HG02885 (cell line): Measurements from ENCODE around the gene DOHH.
"Not testable (repeated sequence)": the region's sequence is repeated elsewhere in the genome, so short reads cannot be mapped to it uniquely, and the experiment has no call there.

Experiments
- ATAC-seq: cut with Tn5 transposase; IDR thresholded peaks from one replicate; pipeline ENCODE4 v1.9.1; 2021; ENCODE audit warnings: mild to moderate bottlenecking; ENCODE audit not compliant: unreplicated experiment, poor library complexity

Gene DOHH

DNA sequence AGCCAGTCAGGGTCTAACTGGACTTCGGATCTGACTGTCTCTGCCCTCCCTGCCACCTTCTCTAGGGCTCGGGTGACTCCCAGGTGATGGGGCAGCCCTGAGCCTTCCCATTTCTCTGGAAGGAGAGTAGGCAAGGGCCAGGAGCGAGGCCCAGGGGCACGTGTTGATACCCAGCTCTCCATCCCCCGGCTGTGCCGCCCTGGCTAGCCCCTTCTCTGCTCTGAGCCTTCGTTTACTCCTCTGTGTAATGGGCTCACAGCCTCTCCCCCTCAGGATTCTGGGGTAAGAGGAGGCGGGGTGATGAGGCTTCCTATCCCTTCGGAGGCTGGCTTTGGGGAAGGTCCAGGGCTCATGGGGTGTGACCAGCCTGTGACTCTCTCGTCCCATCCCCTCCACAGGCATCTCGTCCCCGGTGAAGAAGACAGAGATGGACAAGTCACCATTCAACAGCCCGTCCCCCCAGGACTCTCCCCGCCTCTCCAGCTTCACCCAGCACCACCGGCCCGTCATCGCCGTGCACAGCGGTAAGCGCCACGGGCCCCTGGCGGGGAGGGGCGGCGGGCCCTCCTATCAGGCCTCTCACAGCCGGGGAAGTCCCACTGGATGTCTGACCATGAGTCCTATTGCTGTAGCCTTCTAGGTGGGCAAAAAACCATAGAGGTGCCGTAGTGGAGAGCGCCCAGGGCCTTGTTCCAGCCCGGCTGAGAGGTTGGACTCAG lies 51.7 kb downstream of the DOHH start:
- ATAC-seq = no peak

DNA sequence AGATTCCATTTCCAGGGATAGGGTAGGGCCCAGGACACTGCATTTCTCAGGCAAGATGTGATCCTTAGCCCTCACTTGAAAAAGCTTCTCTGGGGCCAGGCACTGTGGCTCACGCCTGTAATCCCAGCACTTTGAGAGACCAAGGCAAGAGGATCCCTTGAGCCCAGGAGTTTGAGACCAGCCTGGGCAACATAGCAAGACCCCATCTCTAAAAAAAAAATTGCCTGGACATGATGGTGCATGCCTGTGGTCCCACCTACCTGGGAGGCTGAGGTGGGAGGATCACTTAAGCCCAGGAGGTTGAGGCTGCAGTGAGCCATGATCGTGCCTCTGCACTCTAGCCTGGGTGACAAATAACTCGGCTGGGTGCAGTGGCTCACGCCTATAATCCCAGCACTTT lies 53.8 kb downstream of the DOHH start:
- ATAC-seq = not testable (repeated sequence)

DNA sequence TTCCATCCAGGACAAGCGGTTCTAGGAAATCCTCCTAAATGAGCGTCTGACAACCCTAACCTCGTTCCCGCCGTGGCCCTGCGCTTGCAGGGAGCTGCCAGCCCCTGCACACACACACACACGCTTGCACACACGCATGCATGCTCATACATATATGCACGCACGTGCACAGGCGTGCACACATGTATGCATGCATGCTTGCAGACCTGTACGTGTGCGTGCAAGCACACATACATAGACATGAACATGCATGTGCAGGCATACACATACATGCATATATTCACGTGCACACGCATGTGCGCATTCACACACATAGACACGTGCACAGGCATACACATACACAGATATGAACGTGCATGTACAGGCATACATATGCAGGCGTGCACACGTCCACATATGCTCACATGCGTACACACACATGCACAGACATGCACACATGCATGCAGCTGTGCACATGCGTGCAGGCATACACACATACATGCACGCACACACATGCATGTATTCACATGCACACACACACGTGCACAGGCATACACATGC lies 55.7 kb downstream of the DOHH start:
- no peak for ATAC-seq

DNA sequence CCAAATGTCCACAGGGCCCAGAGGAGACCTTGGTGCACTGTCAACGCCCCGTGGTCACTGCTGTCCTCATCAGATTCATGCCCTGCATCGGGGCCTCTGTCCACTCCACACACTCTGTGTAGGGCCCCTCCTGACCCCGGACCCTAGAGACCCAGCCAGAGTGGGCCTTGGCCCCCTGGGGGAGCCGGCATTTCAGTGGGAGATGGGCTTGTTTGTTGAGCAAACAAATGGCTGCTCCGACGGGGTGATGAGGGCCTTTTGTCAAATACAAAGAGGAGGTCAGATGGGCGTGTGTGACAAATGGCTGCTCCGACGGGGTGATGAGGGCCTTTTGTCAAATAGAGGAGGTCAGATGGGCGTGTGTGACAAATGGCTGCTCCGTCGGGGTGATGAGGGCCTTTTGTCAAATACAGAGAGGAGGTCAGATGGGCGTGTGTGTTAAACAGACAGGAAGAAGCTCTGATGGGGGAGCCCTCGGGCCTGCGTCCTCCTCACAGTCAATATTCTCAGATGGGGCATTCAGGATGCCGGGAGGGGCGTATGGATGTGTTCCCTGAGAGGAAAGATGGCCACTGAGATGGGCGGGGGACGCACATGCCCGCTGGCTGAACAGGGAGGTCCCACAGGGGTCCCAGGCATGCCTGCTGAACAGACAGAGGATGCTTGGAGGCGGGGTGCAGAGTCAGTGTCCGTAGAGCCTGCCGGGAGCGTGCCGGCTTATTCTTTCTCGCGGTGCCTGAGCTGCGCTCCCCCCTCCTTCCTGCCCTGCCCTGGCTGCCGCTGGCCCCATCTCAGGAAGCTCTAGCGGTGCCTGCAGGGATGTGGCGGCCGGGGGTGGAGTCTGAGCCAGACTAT lies 56.4 kb downstream of the DOHH start:
- ATAC-seq = no peak

DNA sequence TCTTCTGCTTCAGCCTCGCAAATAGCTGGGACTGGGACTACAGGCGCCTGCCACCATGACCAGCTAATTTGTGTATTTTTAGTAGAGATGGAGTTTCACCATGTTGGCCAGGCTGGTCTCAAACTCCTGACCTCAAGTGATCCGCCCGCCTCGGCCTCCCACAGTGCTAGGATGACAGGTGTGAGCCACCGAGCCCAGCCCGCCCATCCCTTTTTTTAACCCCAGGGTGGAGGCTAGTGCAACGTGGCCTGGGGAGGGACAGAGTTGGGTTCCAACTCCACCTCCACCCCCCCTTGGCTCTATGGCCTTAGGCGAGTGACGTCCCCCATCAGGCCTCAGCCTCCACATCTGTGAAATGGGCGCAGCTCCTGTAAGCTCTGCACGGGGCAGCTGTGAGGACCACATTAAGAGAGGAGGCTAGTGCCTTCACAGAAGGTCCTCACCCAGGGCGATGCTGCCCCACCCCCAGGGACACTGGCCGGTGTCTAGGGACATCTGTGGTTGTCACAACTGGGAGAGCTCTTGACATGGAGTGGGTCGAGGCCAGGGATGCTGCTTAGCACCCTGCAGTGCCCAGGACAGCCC lies 57.9 kb downstream of the DOHH start:
- no peak for ATAC-seq

DNA sequence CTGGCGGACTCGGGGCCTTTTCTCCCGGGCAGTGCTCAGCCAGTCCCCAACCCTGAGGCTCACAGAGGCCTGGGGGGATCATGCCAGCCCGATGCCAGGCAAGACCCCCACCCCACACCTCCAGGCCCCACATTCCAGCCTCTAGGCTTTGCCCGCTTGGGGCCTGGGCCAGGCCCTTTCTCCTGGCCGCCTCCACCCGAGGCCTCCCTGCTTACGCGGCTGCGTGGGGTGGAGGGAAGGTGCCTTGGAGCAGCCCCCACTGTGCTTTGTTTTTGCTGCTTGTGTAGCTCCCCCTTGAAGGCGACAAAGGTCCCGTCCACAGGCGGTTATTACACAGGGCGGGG lies 58.5 kb downstream of the DOHH start:
- no peak for ATAC-seq

DNA sequence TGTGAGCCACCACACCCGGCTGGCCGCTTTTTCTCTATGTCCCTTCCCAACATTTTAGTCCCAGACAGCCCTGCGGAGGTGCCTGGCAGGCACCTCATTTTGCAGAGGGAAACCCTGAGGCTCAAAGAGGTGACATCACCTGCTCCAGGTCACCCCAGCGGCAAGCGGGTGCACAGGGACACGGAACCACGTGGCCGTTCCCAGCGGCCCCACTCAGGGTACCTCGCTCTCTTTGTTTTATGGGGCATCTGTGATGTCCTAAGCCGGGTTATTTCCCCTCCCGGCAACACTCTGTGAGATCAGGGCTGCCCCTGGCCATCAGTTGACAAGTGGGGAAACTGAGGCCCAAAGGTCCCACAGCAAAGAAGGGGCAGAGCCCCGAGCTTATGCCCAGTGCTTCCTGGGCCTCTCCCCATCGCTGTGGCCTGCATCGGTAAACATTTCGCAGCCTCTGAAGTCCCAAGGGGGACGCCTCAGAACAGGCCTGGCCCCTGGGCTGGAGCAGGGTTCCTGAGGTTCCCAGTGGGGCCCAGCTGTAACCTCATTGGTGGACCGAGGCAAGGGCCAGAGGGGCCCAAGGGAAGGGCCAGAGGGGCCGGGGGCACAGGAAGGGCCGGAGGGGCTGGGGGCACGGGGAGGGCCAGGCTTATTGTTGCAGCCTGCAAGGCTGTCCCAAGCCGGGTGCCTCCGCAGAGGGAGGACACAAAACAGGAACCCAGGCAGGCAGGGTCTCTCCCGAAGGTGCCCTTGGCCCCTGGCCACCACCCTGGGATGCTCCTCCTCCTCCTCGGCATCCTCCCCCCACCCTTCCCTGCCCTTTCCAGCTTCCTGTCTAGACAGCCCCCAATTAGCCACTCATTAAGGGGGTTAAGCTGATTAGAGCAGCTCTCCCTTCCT lies 59.1 kb downstream of the DOHH start:
- no peak for ATAC-seq
